Stimulated activated CD4-positive, alpha-beta T cell treated with anti-CD3 and anti-CD28 coated beads, TNF-alpha, amount 100 ng/mL, for 24 hours (primary cell): Measurements from ENCODE around the gene TBXAS1.

ENCODE experiments used
- DNase-seq, 3 experiments: peaks; one replicate each; pipeline ENCODE4 v3.0.0-alpha.2; 2020; ENCODE audit warnings: low read depth in 3 of 3

Gene TBXAS1

GRCh38 chr7:139829025-139829774, at the start of gene TBXAS1:
Gene TBXAS1, plus strand, starts transcription at chr7:139829264. Its CDS starts 127 bp downstream, at chr7:139829391.
- no peak for DNase-seq

DNA sequence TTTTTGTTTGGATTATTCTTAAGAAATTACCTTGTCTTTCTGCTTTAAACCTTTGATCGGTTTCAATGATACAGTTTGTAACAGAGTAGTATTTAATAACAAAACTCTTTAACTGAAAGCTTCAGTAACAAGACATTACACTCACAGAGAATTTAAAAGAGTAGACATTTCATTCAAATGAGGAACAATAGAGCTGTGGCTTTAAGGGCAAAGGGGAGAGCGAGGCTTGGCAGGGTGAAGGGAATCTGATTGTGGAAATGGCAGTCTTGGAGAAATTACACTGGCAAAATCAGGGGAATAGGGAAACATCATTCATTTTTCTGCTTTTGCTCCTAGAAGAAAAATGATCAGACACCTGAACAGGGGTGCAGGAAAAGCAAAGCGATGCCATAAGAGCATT, 46.1 kb upstream of the TBXAS1 start:
- DNase-seq = no peak

DNA sequence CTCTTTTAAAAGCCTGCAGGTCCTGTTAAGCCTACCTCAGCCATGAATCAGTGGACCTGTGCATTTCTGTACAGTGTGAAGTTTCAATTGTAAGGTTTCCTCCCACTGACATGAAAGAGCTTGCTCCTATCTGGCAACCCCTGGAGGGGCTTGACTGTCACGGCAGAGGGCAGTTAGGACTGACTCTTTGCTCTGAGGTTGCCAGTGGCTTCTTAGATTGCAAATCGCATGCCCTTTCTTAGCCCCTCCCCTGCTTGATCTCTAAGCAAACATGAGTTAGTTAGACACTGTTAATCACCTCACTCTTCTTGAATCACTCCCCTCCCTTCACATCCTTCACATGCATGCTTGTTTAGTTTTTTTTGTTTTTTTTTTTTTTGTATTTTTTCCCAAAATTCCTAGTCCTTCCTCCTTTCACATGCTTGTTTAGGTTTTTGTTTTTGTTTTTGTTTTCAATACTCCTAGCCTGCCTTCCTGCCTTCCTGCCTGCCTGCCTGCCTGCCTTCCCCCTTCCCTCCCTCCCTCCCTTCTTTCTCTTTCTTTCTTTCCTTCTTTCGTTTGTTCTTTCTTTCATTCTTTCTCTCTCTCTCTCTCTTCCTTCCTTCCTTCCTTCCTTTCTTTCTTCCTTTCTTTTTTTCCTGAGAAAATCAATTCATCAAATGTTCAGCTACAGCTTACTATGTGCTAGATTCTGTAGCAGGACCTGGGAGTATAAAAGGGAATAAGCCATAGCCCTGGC, 45.2 kb upstream of the TBXAS1 start:
- no peak for DNase-seq

DNA sequence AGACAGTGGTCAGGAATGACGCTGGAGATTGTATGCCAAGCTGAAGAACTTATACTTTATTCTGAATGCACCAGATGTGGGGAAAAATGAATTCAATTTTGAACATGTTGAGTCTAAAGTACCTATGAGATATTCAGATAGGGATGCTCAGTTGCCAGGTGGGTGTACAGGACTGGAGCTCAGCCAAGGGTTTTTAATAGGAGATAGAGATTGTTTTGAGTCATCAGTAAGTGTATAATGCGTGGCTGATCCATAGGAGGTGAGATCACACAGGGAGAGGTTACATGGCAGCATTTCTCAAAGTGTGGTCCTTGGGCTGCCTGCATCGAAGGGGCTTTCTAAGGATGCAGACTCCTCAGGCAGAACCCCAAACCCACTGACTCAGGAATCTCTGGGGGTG, 44.4 kb upstream of the TBXAS1 start:
- DNase-seq = no peak

- DNase-seq = no peak
Observed at GRCh38 chr7:139791316-139791715, 37.7 kb upstream of the TBXAS1 start.

GRCh38 chr7:139797607-139798006, 31.5 kb upstream of the TBXAS1 start:
- no peak for DNase-seq

- DNase-seq = no peak
Observed at GRCh38 chr7:139798221-139798620, 30.8 kb upstream of the TBXAS1 start.

- no peak for DNase-seq
Observed at GRCh38 chr7:139798892-139799291, 30.2 kb upstream of the TBXAS1 start.

DNA sequence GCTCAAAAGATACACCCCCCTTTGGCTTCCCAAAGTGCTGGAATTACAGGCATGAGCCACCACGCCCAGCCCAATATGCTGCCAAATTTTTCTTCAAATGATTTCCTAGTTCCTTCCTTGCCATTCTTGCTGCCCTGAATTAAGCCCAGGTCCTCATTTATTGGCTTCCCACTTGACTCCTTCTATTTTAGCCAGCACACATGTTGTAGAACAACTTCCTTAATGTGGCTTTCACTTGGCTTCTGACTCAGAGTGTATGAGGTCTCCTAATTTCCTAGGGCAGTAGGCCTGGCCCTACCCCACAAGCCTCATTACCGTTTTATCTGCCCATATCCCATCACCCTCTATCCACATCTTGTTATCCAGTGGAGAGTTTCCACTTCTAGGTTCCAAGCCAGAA, 29.5 kb upstream of the TBXAS1 start:
- DNase-seq = no peak

- DNase-seq = no peak
Observed at GRCh38 chr7:139804571-139804970, 24.5 kb upstream of the TBXAS1 start.

DNA sequence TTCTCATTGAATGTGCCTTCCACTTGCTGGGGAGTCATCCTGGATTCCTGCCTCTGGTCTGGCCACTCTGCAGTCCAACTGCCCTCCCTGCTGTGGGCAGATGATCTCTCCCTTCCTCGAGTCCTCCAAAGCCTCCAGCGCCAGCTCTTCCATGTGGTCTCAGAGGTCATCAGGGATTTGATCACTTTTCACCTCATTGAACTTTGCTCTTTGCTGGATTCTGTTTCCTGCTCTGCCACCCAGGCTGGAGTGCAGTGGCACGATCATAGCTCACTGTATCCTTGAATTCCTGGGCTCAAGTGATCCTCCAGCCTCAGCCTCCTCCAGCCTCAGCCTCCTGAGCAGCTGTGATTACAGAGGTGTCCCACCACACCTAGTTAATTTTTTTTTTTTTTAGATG, 22.1 kb upstream of the TBXAS1 start:
- no peak for DNase-seq

- DNase-seq = no peak
Observed at GRCh38 chr7:139808427-139808826, 20.6 kb upstream of the TBXAS1 start.

GRCh38 chr7:139808846-139809442, 20.1 kb upstream of the TBXAS1 start:
- DNase-seq = no peak

DNA sequence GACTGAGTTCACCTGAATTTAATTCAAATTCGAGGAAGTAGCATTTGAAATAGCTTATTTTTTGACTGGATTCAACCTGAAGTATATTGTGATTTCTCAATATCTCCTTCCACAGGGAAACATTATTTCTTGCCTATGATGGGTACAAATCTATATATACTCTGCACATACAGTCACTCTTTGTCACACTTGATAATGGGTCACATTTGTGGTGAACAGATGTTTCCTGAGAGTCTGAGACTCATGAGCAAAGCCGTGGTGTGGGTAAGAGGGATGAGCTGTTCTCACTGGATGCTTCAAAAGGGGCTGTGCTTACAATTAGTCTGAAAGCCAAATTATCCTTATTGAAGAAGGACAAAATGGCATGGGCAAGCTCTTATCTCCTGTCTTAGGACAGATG, 18.0 kb upstream of the TBXAS1 start:
- no peak for DNase-seq

- no peak for DNase-seq
Observed at GRCh38 chr7:139813151-139813550, 15.9 kb upstream of the TBXAS1 start.

- no peak for DNase-seq
Observed at GRCh38 chr7:139813689-139814088, 15.4 kb upstream of the TBXAS1 start.

GRCh38 chr7:139817249-139817648, 11.8 kb upstream of the TBXAS1 start:
- no peak for DNase-seq

- DNase-seq = no peak
Observed at GRCh38 chr7:139820089-139820488, 9.0 kb upstream of the TBXAS1 start.

DNA sequence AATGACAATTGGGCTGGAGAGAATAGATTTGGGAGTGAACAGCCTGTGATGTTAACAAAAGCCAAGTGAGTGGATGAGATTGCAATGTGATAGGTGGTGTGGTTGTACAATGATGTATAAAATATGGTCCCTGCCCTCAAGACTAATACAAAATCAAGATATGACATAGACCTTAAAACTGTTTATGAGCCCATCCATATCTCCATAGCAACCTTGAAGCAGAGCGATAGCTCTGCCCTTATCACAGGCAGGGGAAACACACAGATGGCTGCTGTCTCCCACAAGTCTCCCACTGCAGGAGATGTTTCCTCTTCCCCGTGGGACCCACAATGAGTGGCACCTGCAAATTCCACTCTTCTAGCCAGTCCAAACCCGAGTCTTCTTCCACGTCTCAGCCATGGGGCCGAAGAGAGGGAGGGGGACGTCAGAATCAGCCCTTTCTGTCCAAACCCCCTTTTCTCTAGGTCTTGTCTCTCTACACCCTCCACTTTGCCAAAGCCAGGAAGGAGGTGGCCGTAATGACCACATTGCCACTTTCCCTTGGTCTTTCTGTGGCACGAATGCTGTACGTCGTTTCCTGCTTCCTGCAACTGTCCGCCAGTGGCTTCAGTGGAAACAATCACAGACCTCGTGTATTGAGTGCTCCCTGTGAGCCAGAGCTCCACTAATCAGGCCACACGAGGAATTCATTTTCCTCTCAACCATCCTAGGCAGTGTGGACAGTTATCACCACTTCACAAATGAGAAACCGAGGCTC, 7.5 kb upstream of the TBXAS1 start:
- no peak for DNase-seq

GRCh38 chr7:139822855-139823254, 6.2 kb upstream of the TBXAS1 start:
- DNase-seq = no peak

DNA sequence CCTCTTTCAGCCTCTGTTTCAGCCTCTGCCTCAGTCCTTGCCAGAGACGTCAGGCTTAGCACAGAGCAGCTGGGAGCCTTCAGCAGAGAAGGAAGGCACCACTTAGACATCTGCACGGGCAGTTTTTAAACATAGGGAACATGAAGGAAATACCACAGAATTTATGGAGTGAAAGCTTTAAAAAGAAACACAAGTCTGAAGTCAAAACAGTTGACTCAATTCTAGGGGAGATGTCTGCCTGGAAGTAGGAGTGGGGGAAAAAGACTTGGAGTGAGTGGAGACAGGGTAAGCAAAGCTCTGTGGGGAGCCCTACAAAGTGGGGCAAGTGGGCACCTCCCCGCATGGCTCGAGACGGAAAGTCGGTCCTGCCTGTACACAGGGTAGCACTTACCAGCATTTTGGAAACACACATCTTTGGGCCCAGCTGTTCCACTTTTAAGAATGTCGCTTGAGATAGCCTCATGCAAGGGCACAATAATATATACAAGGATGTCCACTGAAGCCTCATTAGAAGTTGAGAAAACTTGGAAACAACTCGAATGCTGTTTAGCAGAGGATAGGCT, 5.0 kb upstream of the TBXAS1 start:
- DNase-seq = no peak
